Right atrium auricular region (tissue), 2 donors: Measurements from ENCODE around the gene SMCR8. TPM values are rescaled to one million over a fixed set of nuclear protein-coding genes. Genes with fewer than 3 reads are reported as not detected.

Experiments
- DNase-seq: peaks from one replicate; pipeline ENCODE4 v3.0.0-alpha.2; 2019; ENCODE audit warnings: low spot score
- H3K27ac ChIP-seq, 2 donors: fragments of 200-600 bp; sonication (generic); 1 replicate in 1 of 2; 2 replicates in 1 of 2; pipeline ENCODE4 v1.5.1; 2016 to 2019
- H3K27me3 ChIP-seq, 2 donors: fragments of 200-600 bp; sonication (generic); one replicate each; pipeline versions ENCODE4 v1.5.1 to v1.6.0; 2017 to 2019
- H3K36me3 ChIP-seq: fragments of 200-600 bp; sonication (generic); one replicate; pipeline ENCODE4 v1.5.1; 2016
- H3K4me1 ChIP-seq, 2 donors: fragments of 200-600 bp; sonication (generic); one replicate each; pipeline versions ENCODE4 v1.5.1 to v1.6.0; 2017 to 2019
- H3K4me3 ChIP-seq, 2 donors: fragments of 200-600 bp; sonication (generic); 1 replicate in 1 of 2; 2 replicates in 1 of 2; pipeline ENCODE4 v1.5.1; 2017 to 2019; ENCODE audit warnings: mild to moderate bottlenecking in 1 of 2, moderate library complexity in 1 of 2
- H3K9me3 ChIP-seq, 2 donors: fragments of 200-600 bp; sonication (generic); one replicate each; pipeline ENCODE4 v1.5.1; 2019
- CTCF ChIP-seq, 2 donors: fragments of 200-600 bp; sonication (generic); IDR thresholded peaks; one replicate each; pipeline ENCODE4 v1.5.1; 2019; ENCODE audit warnings: antibody characterized with exemption in 2 of 2
- total RNA-seq, 2 donors: library from RNA; depleted of rRNA; stranded (reverse); fragments of >200 nt; gene quantifications; one replicate each; pipeline ENCODE4 v1.1.0, GENCODE V29; 2016

Gene SMCR8
- total RNA-seq, 2 donors from 2014 or later = 11.1 to 11.4 TPM

- Histone ChIP-seq H3K9me3 (no peaks in the 10 kb centered on the region), H3K4me3 (no peak overlapping the region), H3K4me1 (peaks cover 0 to 20% of the 10 kb centered on the region in 2 donors), H3K36me3 (peaks cover 48% of the 10 kb centered on the region), H3K27ac (no peak overlapping the region), H3K27me3 (no peaks in the 10 kb centered on the region)
- no peak for DNase-seq
- TF ChIP-seq CTCF (IDR thresholded peaks at IDR 0.05) = no peak
Observed at GRCh38 chr17:18324140-18325050, 9.3 kb downstream of the SMCR8 start.

- H3K27me3 ChIP-seq = no peaks in the 10 kb centered on the region
- peaks cover 45% of the 10 kb centered on the region for H3K36me3 ChIP-seq
- TF ChIP-seq CTCF (IDR thresholded peaks at IDR 0.05) = no peak
- DNase-seq = no peak
- no peak overlapping the region for H3K4me3 ChIP-seq
- peaks cover 0 to 4% of the 10 kb centered on the region in 2 donors for H3K4me1 ChIP-seq
- H3K27ac ChIP-seq = no peak overlapping the region
- no peaks in the 10 kb centered on the region for H3K9me3 ChIP-seq
Observed at GRCh38 chr17:18326039-18326438, 10.9 kb downstream of the SMCR8 start.

DNA sequence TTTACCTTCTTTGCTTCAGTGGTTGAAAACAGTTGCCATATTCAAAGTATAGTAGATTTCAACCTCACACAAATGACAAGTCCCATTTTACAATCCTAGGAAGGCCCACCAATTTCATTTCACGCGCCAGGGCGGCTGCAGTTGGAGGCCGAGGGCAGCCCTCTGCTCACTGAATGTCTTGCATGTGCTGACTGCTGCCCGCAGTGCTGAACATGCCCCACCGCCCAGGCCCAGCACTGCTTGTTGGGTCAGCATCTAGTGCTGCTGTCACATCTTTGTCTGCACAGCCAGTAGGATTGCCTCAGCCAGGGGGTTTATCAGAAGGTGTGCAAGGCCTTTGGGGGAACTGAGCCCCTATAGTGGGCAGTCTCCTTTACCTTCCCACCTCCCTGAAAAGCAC is 11.5 kb downstream of the SMCR8 start:
- Histone ChIP-seq H3K9me3 (no peaks in the 10 kb centered on the region), H3K4me3 (no peak overlapping the region), H3K27ac (no peak overlapping the region), H3K36me3 (peaks cover 45% of the 10 kb centered on the region), H3K27me3 (no peaks in the 10 kb centered on the region), H3K4me1 (no peaks in the 10 kb centered on the region)
- DNase-seq = no peak
- no peak for TF ChIP-seq CTCF (IDR thresholded peaks at IDR 0.05)

DNA sequence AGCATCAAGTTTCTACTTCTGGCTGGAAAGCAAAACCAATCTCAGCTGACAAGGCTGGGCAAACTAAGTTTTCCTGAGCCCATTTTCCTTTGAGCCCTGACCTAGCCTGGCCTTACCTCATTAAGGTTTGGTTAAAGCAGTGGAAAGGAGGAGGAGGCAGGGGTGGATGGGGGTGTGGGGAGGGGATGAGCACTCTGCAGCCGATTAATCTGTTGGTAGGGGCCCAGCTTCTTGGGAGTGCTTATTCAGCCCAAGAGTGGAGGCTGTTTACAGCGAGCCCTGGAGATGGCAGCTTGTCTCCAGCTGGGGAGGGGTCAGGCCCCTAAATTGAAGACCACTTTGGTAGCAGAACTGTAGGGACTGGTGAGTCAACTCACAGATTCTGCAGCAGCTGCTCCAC is 12.0 kb downstream of the SMCR8 start:
- no peak for DNase-seq
- H3K27me3 ChIP-seq = no peaks in the 10 kb centered on the region

DNA sequence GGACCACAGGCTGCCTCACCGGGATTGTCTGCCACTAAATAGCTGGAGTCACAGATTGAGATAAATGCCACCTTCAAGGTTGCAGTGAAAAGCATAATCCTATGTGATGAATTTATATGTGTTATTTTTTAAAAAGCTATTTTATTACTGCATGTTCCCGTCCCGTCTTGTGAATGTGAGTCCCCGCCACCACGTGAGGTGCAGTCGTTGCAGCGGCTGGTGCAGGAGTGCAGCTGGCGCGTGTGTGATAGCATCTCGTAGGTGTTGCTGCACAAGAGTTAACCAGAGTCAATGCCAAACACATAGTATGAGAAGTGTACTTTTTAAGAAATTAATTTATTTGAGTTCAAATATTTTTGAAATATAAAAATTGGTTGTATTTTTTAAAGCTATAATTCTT is 12.5 kb downstream of the SMCR8 start:
- H3K27me3 ChIP-seq = no peaks in the 10 kb centered on the region
- no peak for TF ChIP-seq CTCF (IDR thresholded peaks at IDR 0.05)
- H3K36me3 ChIP-seq = peaks cover 44% of the 10 kb centered on the region
- no peak for DNase-seq
- no peak overlapping the region for H3K27ac ChIP-seq
- no peak overlapping the region for H3K4me3 ChIP-seq
- H3K4me1 ChIP-seq = no peaks in the 10 kb centered on the region
- H3K9me3 ChIP-seq = no peaks in the 10 kb centered on the region

More for the DNA sequence above, 12.0 kb downstream of the SMCR8 start:
- no peak overlapping the region for H3K27ac ChIP-seq
- H3K4me1 ChIP-seq = no peaks in the 10 kb centered on the region
- no peak overlapping the region for H3K4me3 ChIP-seq
- no peaks in the 10 kb centered on the region for H3K9me3 ChIP-seq
- peaks cover 45% of the 10 kb centered on the region for H3K36me3 ChIP-seq
- TF ChIP-seq CTCF (IDR thresholded peaks at IDR 0.05) = no peak
